Measurements from ENCODE around the gene FIGNL2. TPM values are rescaled to one million over a fixed set of nuclear protein-coding genes. Genes with fewer than 3 reads are reported as not detected.

Gene FIGNL2
- total RNA-seq, 2 experiments from 2014 or later, result 0.40 to 0.43 TPM

GRCh38 chr12:51870504-51870903 lies 22.0 kb upstream of the FIGNL2 start:
- no peak overlapping the region for H3K27ac Mint-ChIP-seq
- DNase-seq (no peak), ATAC-seq (no peak)
- intact Hi-C loops (cut with micrococcal nuclease), result no loop called here
- peaks cover 33% of the 10 kb centered on the region for H3K27me3 Mint-ChIP-seq
- no peak for TF ChIP-seq CTCF (IDR thresholded peaks at IDR 0.05)
- H3K4me1 Mint-ChIP-seq (ENCODE audit: low read depth), result peaks cover 17% of the 10 kb centered on the region
- ChIA-PET CTCF (interaction anchor here (0.8 to 1.9 kb wide), 2 partner anchors 40 to 49 kb away, joined by 3 to 5 read pairs; no protein-coding TSS in a partner anchor), POLR2A (no interaction called here)
- no peak overlapping the region for H3K4me3 Mint-ChIP-seq
- no peaks in the 10 kb centered on the region for H3K36me3 Mint-ChIP-seq (ENCODE audit: low read depth)
- no peaks in the 10 kb centered on the region for H3K9me3 Mint-ChIP-seq

- no peak for ATAC-seq
- Mint-ChIP-seq H3K27ac (no peak overlapping the region), H3K4me3 (no peak overlapping the region), H3K36me3 (ENCODE audit: low read depth) (no peaks in the 10 kb centered on the region), H3K9me3 (no peaks in the 10 kb centered on the region), H3K4me1 (ENCODE audit: low read depth) (peaks cover 17% of the 10 kb centered on the region), H3K27me3 (peaks cover 38% of the 10 kb centered on the region)
- intact Hi-C loops (cut with micrococcal nuclease), result no loop called here
- no peak for DNase-seq
- TF ChIP-seq CTCF (IDR thresholded peaks at IDR 0.05), result no peak
- ChIA-PET POLR2A (interaction anchor here (0.6 kb wide), 1 partner anchor 15 kb away, joined by 3 read pairs; no protein-coding TSS in a partner anchor), CTCF (interaction anchor here (1.5 to 1.9 kb wide), 2 partner anchors 49 to 449 kb away, joined by 5 read pairs; no protein-coding TSS in a partner anchor)
These were observed 21.4 kb upstream of the FIGNL2 start for GRCh38 chr12:51869931-51870330.

GRCh38 chr12:51869496-51869865 lies 21.0 kb upstream of the FIGNL2 start:
- no peaks in the 10 kb centered on the region for H3K36me3 Mint-ChIP-seq (ENCODE audit: low read depth)
- ChIA-PET POLR2A (interaction anchor here (0.6 kb wide), 1 partner anchor 14 kb away, joined by 3 read pairs; no protein-coding TSS in a partner anchor), CTCF (interaction anchor here (1.5 to 1.9 kb wide), 2 partner anchors 48 to 448 kb away, joined by 5 read pairs; no protein-coding TSS in a partner anchor)
- no peak for TF ChIP-seq CTCF (IDR thresholded peaks at IDR 0.05)
- no peak overlapping the region for H3K27ac Mint-ChIP-seq
- no peak for DNase-seq
- no peaks in the 10 kb centered on the region for H3K9me3 Mint-ChIP-seq
- peaks cover 43% of the 10 kb centered on the region for H3K27me3 Mint-ChIP-seq
- peaks cover 19% of the 10 kb centered on the region for H3K4me1 Mint-ChIP-seq (ENCODE audit: low read depth)
- no peak for ATAC-seq
- intact Hi-C loops (cut with micrococcal nuclease), result no loop called here
- H3K4me3 Mint-ChIP-seq, result no peak overlapping the region

GRCh38 chr12:51868821-51869495 lies 20.4 kb upstream of the FIGNL2 start:
- peaks cover 44% of the 10 kb centered on the region for H3K27me3 Mint-ChIP-seq
- no peak for ATAC-seq

More at GRCh38 chr12:51868821-51869495, 20.4 kb upstream of the FIGNL2 start:
- intact Hi-C loops (cut with micrococcal nuclease), result no loop called here
- Mint-ChIP-seq H3K9me3 (no peaks in the 10 kb centered on the region), H3K4me1 (ENCODE audit: low read depth) (peaks cover 21% of the 10 kb centered on the region), H3K27ac (no peak overlapping the region), H3K36me3 (ENCODE audit: low read depth) (no peaks in the 10 kb centered on the region), H3K4me3 (no peak overlapping the region)
- ChIA-PET POLR2A (no interaction called here), CTCF (interaction anchor here (1.5 kb wide), 1 partner anchor 448 kb away, joined by 5 read pairs; no protein-coding TSS in a partner anchor)
- DNase-seq, result no peak
- TF ChIP-seq CTCF (IDR thresholded peaks at IDR 0.05), result no peak
